Transverse colon (tissue), 4 donors: ENCODE results near the gene GBP5.
"Not testable (repeated sequence)": the region's sequence is repeated elsewhere in the genome, so short reads cannot be mapped to it uniquely, and the experiment has no call there.

ENCODE experiments used
- POLR2A ChIP-seq: fragments of 450-650 bp; IDR thresholded peaks from one replicate; pipeline ENCODE4 v1.6.1; 2016; ENCODE audit warnings: antibody characterized with exemption, mild to moderate bottlenecking, moderate library complexity
- POLR2AphosphoS5 ChIP-seq, 3 donors: sonication (generic); formaldehyde crosslinking; IDR thresholded peaks; one replicate each; pipeline ENCODE4 v1.6.1; 2016; ENCODE audit warnings: antibody characterized with exemption in 3 of 3
- TF ChIP-seq, protein P1 (sequence below), 5 experiments: fragments of 200-600 bp in 3 of 5; fragments of 450-650 bp in 2 of 5; sonication (generic) in 3 of 5; IDR thresholded peaks; 1 replicate in 2 of 5; 2 replicates in 3 of 5; pipeline ENCODE4 v1.5.1; 2016 to 2017; ENCODE audit warnings: antibody characterized with exemption in 5 of 5, inconsistent platforms in 3 of 5, mild to moderate bottlenecking in 2 of 5, moderate library complexity in 1 of 5

GRCh38 chr1:89255581-89255980 lies 17.1 kb downstream of the GBP5 start:
- TF ChIP-seq, protein P1, sequence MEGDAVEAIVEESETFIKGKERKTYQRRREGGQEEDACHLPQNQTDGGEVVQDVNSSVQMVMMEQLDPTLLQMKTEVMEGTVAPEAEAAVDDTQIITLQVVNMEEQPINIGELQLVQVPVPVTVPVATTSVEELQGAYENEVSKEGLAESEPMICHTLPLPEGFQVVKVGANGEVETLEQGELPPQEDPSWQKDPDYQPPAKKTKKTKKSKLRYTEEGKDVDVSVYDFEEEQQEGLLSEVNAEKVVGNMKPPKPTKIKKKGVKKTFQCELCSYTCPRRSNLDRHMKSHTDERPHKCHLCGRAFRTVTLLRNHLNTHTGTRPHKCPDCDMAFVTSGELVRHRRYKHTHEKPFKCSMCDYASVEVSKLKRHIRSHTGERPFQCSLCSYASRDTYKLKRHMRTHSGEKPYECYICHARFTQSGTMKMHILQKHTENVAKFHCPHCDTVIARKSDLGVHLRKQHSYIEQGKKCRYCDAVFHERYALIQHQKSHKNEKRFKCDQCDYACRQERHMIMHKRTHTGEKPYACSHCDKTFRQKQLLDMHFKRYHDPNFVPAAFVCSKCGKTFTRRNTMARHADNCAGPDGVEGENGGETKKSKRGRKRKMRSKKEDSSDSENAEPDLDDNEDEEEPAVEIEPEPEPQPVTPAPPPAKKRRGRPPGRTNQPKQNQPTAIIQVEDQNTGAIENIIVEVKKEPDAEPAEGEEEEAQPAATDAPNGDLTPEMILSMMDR (IDR thresholded peaks at IDR 0.05): not testable (repeated sequence)
- TF ChIP-seq POLR2A; POLR2AphosphoS5 (IDR thresholded peaks at IDR 0.05): not testable (repeated sequence)
